22Rv1 (cell line): ENCODE data around the gene HOXB7.

Experiments
- ZFX ChIP-seq: fragments of 450-650 bp; IDR thresholded peaks from 2 replicates; pipeline ENCODE4 v1.6.1; 2017; ENCODE audit warnings: antibody characterized with exemption, borderline replicate concordance
- TF ChIP-seq, protein P1 (sequence below): fragments of 450-650 bp; IDR thresholded peaks from 2 replicates; pipeline ENCODE4 v1.5.1; 2017; ENCODE audit warnings: mild to moderate bottlenecking

DNA sequence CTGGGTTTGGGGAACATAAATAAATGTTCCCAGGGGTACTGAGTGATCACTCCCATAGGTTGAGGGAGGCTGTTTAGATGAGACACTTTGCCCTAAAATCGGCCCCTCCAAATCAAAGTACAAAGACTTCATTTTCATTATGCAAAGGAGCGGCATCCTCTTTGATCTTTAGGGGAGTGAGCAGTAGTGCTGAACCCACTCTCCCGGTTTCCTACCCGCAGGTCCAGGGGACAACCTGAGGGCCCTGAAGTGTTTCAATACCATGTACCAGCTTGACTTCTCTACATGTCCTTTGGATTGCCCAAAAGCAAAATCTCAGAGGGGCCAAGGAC lies 9.6 kb downstream of the HOXB7 start:
- TF ChIP-seq, protein P1, sequence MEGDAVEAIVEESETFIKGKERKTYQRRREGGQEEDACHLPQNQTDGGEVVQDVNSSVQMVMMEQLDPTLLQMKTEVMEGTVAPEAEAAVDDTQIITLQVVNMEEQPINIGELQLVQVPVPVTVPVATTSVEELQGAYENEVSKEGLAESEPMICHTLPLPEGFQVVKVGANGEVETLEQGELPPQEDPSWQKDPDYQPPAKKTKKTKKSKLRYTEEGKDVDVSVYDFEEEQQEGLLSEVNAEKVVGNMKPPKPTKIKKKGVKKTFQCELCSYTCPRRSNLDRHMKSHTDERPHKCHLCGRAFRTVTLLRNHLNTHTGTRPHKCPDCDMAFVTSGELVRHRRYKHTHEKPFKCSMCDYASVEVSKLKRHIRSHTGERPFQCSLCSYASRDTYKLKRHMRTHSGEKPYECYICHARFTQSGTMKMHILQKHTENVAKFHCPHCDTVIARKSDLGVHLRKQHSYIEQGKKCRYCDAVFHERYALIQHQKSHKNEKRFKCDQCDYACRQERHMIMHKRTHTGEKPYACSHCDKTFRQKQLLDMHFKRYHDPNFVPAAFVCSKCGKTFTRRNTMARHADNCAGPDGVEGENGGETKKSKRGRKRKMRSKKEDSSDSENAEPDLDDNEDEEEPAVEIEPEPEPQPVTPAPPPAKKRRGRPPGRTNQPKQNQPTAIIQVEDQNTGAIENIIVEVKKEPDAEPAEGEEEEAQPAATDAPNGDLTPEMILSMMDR = no peak
- no peak for TF ChIP-seq ZFX
